Sigmoid colon (tissue), 7 donors: ENCODE data around the gene C11orf21. TPM values are rescaled to one million over a fixed set of nuclear protein-coding genes. Genes with fewer than 3 reads are reported as not detected.

Source experiments
- DNase-seq: peaks from one replicate; pipeline ENCODE4 v3.0.0-alpha.2; 2019
- H3K27ac ChIP-seq, 4 donors: fragments of 200-600 bp; sonication (generic); one replicate each; pipeline ENCODE4 v1.5.1; 2016 to 2019; ENCODE audit warnings: mild to moderate bottlenecking in 1 of 4
- H3K27me3 ChIP-seq, 3 donors: fragments of 200-600 bp; sonication (generic); one replicate each; pipeline ENCODE4 v1.5.1; 2019; ENCODE audit warnings: mild to moderate bottlenecking in 1 of 3
- H3K36me3 ChIP-seq, 4 donors: fragments of 200-600 bp; sonication (generic); one replicate each; pipeline ENCODE4 v1.5.1; 2016 to 2019
- H3K4me1 ChIP-seq, 4 donors: fragments of 200-600 bp; sonication (generic); one replicate each; pipeline ENCODE4 v1.5.1; 2017 to 2019
- H3K4me3 ChIP-seq, 4 donors: fragments of 200-600 bp; sonication (generic); one replicate each; pipeline ENCODE4 v1.5.1; 2017 to 2019; ENCODE audit warnings: mild to moderate bottlenecking in 2 of 4, moderate library complexity in 1 of 4
- H3K9me3 ChIP-seq, 4 donors: fragments of 200-600 bp in 3 of 4; sonication (generic) in 3 of 4; one replicate each; pipeline versions ENCODE4 v1.5.1 to v1.6.1; 2013 to 2019
- CTCF ChIP-seq, 4 experiments: fragments of 450-650 bp in 3 of 4; fragments of 200-600 bp in 1 of 4; IDR thresholded peaks; one replicate each; pipeline ENCODE4 v1.5.1; 2016 to 2019; ENCODE audit warnings: antibody characterized with exemption in 4 of 4, mild to moderate bottlenecking in 3 of 4, moderate library complexity in 2 of 4
- EP300 ChIP-seq, 4 donors: sonication (generic); formaldehyde crosslinking; IDR thresholded peaks; one replicate each; pipeline ENCODE4 v1.6.1; 2017; ENCODE audit warnings: antibody characterized with exemption in 4 of 4
- POLR2A ChIP-seq, 2 donors: fragments of 450-650 bp; IDR thresholded peaks; one replicate each; pipeline ENCODE4 v1.6.1; 2016; ENCODE audit warnings: antibody characterized with exemption in 2 of 2, mild to moderate bottlenecking in 2 of 2, moderate library complexity in 2 of 2
- POLR2AphosphoS5 ChIP-seq, 4 donors: sonication (generic); formaldehyde crosslinking; IDR thresholded peaks; one replicate each; pipeline ENCODE4 v1.6.1; 2017; ENCODE audit warnings: antibody characterized with exemption in 4 of 4
- WGBS, 2 donors: extraction: QIAGEN DNeasy Blood & Tissue Kit; methylation state at CpG; one replicate each; pipeline ENCODE4 v1.1.7; 2013; 5-methylcytosine and 5-hydroxymethylcytosine counted together
- intact Hi-C: fragments of 100-400 bp; cut with DNase I; formaldehyde crosslinking; loops from one replicate; pipeline ENCODE4 v1.15.1; 2023
- polyA plus RNA-seq, 3 donors: library from polyadenylated mRNA; stranded (reverse); fragments of 200-250 nt; gene quantifications; one replicate each; pipeline ENCODE4 v1.2.3, GENCODE V29; 2013
- total RNA-seq, 4 donors: library from RNA; depleted of rRNA; stranded (reverse); fragments of >200 nt; gene quantifications; one replicate each; pipeline ENCODE4 v1.1.0, GENCODE V29; 2016
- donor health status: healthy with polysubstance abuse.
- donor health status: Bipolar disorder and iron deficiency.
- donor health status: healthy.

Gene C11orf21
- total and polyA plus RNA-seq, 7 donors = 0.68 to 6.2 (median 0.71) TPM; not detected in 4

- TF ChIP-seq POLR2A (IDR thresholded peaks at IDR 0.05) = no peak
- TF ChIP-seq EP300 (IDR thresholded peaks at IDR 0.05) = no peak
- TF ChIP-seq POLR2AphosphoS5 (IDR thresholded peaks at IDR 0.05) = no peak
- no peak for TF ChIP-seq CTCF (IDR thresholded peaks at IDR 0.05)
- Histone ChIP-seq H3K4me1 (peaks cover 0 to 32% (median 28%) of the 10 kb centered on the region in 4 donors), H3K36me3 (no peaks in the 10 kb centered on the region), H3K27me3 (peaks cover 36 to 62% (median 49%) of the 10 kb centered on the region in 3 donors), H3K4me3 (no peak overlapping the region), H3K9me3 (no peaks in the 10 kb centered on the region), H3K27ac (no peak overlapping the region)
- DNase-seq = peak; percentile 50
- 82 to 92% methylated on average over 21 of the region's 21 CpGs for WGBS, 2 donors
- intact Hi-C loops = no loop called here
Observed at GRCh38 chr11:2272228-2272945, 29.3 kb downstream of the C11orf21 start.

GRCh38 chr11:2271327-2272227, 30.1 kb downstream of the C11orf21 start:
- DNase-seq = peak; percentile 60
- TF ChIP-seq POLR2AphosphoS5 (IDR thresholded peaks at IDR 0.05) = no peak
- no peak for TF ChIP-seq EP300 (IDR thresholded peaks at IDR 0.05)
- TF ChIP-seq POLR2A (IDR thresholded peaks at IDR 0.05) = no peak
- no peak for TF ChIP-seq CTCF (IDR thresholded peaks at IDR 0.05)
- intact Hi-C loops = no loop called here
- 29 to 38% methylated on average over 45 of the region's 45 CpGs for WGBS, 2 donors
- Histone ChIP-seq H3K36me3 (no peaks in the 10 kb centered on the region), H3K4me1 (peaks cover 0 to 32% (median 28%) of the 10 kb centered on the region in 4 donors), H3K27ac (no peak overlapping the region), H3K4me3 (no peak overlapping the region), H3K27me3 (peaks cover 36 to 67% (median 49%) of the 10 kb centered on the region in 3 donors), H3K9me3 (no peaks in the 10 kb centered on the region)

- TF ChIP-seq EP300 (IDR thresholded peaks at IDR 0.05) (no peak), POLR2AphosphoS5 (IDR thresholded peaks at IDR 0.05) (no peak), CTCF (IDR thresholded peaks at IDR 0.05) (no peak), POLR2A (IDR thresholded peaks at IDR 0.05) (no peak)
- peaks cover 36 to 67% (median 49%) of the 10 kb centered on the region in 3 donors for H3K27me3 ChIP-seq
- peak; percentile 62 for DNase-seq
- H3K36me3 ChIP-seq = no peaks in the 10 kb centered on the region
- WGBS, 2 donors = 1 to 3% methylated on average over 28 of the region's 28 CpGs
- peaks cover 0 to 32% (median 28%) of the 10 kb centered on the region in 4 donors for H3K4me1 ChIP-seq
- peak overlapping the region in 1 of 4 donors; percentile 48 for H3K4me3 ChIP-seq
- no peak overlapping the region for H3K27ac ChIP-seq
- no peaks in the 10 kb centered on the region for H3K9me3 ChIP-seq
- intact Hi-C loops = no loop called here
Observed at GRCh38 chr11:2271077-2271326, 30.7 kb downstream of the C11orf21 start.

GRCh38 chr11:2270322-2271076, 31.2 kb downstream of the C11orf21 start, which contains the start of gene ASCL2:
TSS of gene ASCL2 (minus strand) at chr11:2270588. CDS start at chr11:2270332, 256 bp downstream.
- intact Hi-C loops = no loop called here
- WGBS, 2 donors = 1 to 2% methylated on average over 89 of the region's 89 CpGs
- Histone ChIP-seq H3K27me3 (peaks cover 36 to 67% (median 49%) of the 10 kb centered on the region in 3 donors), H3K4me1 (peaks cover 0 to 32% (median 28%) of the 10 kb centered on the region in 4 donors), H3K27ac (peak within 1 kb of the TSS in 2 of 4 donors; percentile 14 to 43), H3K36me3 (no peaks in the 10 kb centered on the region), H3K4me3 (peak within 1 kb of the TSS; percentile 16 to 48 (median 40)), H3K9me3 (no peaks in the 10 kb centered on the region)
- no peak for TF ChIP-seq POLR2AphosphoS5 (IDR thresholded peaks at IDR 0.05)
- TF ChIP-seq EP300 (IDR thresholded peaks at IDR 0.05) = no peak
- no peak for TF ChIP-seq CTCF (IDR thresholded peaks at IDR 0.05)
- TF ChIP-seq POLR2A (IDR thresholded peaks at IDR 0.05) = no peak
- no peak for DNase-seq
